Pancreas (tissue), 10 donors: Measurements from ENCODE around the gene BRIP1. TPM values are rescaled to one million over a fixed set of nuclear protein-coding genes. Genes with fewer than 3 reads are reported as not detected.
"Not testable (repeated sequence)": the region's sequence is repeated elsewhere in the genome, so short reads cannot be mapped to it uniquely, and the experiment has no call there.

Source experiments
- ATAC-seq, 4 donors: fragments of 200-7000 bp; cut with Tn5 transposase; one replicate each; pipeline versions ENCODE4 v1.8.0 to v1.9.1; 2020; ENCODE audit warnings: mild to moderate bottlenecking in 4 of 4, moderate library complexity in 4 of 4
- DNase-seq, 6 donors: peaks; one replicate each; pipeline ENCODE4 v3.0.0-alpha.2; 2020
- FAIRE-seq: peaks from 2 replicates; lab custom pipeline; 2012; peaks lifted over from hg19 to GRCh38; lab: Jason Lieb, UNC
- H3K27ac ChIP-seq, 4 donors: fragments of 200-600 bp; sonication (generic); 1 replicate in 3 of 4; 2 replicates in 1 of 4; pipeline versions ENCODE4 v1.5.0 to v1.8.0; 2020
- H3K27me3 ChIP-seq, 4 donors: fragments of 200-600 bp; one replicate each; pipeline ENCODE4 v1.8.0; 2021
- H3K36me3 ChIP-seq, 3 donors: fragments of 200-600 bp; sonication (generic) in 1 of 3; one replicate each; pipeline versions ENCODE4 v1.5.0 to v1.8.0; 2020 to 2021
- H3K4me1 ChIP-seq, 3 donors: fragments of 200-600 bp; one replicate each; pipeline ENCODE4 v1.8.0; 2021
- H3K4me3 ChIP-seq, 4 donors: fragments of 200-600 bp; sonication (generic) in 2 of 4; one replicate each; pipeline versions ENCODE4 v1.5.0 to v1.8.0; 2020 to 2021
- H3K9me3 ChIP-seq, 4 donors: fragments of 200-600 bp; one replicate each; pipeline ENCODE4 v1.8.0; 2021
- WGBS, 2 donors: extraction: QIAGEN DNeasy Blood & Tissue Kit; methylation state at CpG; one replicate each; pipeline ENCODE4 v1.1.7; 2013; 5-methylcytosine and 5-hydroxymethylcytosine counted together
- intact Hi-C, 3 donors: fragments of 100-400 bp; cut with DNase I; formaldehyde crosslinking; loops; one replicate each; pipeline versions ENCODE4 v1.11.1 to v1.14.2; 2022
- polyA plus RNA-seq, 2 donors: library from polyadenylated mRNA; stranded (reverse); fragments of 200-250 nt; gene quantifications; one replicate each; pipeline ENCODE4 v1.2.3, GENCODE V29; 2013
- total RNA-seq, 6 donors: library from RNA; stranded (reverse); fragmentation: NEBNext Ultra II Directional in 4 of 6; extraction: Animal tissue kit (Norgen Biotek cat#: 25700) in 4 of 6; gene quantifications; one replicate each; pipeline versions ENCODE4 v1.2.1 to v1.2.4, GENCODE V29; 2021 to 2023
- TF ChIP-seq, protein P1 (sequence below), 4 donors: fragments of 200-600 bp; sonication (generic) in 3 of 4; IDR thresholded peaks; one replicate each; pipeline versions ENCODE4 v1.5.0 to v1.8.0; 2021; ENCODE audit warnings: antibody characterized with exemption in 4 of 4
- donor health status: healthy with polysubstance abuse.
- donor health status: DM: no; HTN: no; CAD: no; lungs with moderate emphysema.
- donor health status: DM: no; HTN: no; CAD: no.
- donor health status: control.
- donor health status: control.
- donor health status: Bipolar disorder and iron deficiency.
- donor health status: DM: yes; HTN: yes; CAD: no.
- donor health status: DM: no; HTN: no; CAD: no.
- donor health status: DM: no; HTN: no; CAD: no.
- donor health status: DM: yes; HTN: yes; CAD: no.

The BRIP1 gene
- total and polyA plus RNA-seq, 8 donors: 0.09 to 0.59 (median 0.29) TPM

DNA sequence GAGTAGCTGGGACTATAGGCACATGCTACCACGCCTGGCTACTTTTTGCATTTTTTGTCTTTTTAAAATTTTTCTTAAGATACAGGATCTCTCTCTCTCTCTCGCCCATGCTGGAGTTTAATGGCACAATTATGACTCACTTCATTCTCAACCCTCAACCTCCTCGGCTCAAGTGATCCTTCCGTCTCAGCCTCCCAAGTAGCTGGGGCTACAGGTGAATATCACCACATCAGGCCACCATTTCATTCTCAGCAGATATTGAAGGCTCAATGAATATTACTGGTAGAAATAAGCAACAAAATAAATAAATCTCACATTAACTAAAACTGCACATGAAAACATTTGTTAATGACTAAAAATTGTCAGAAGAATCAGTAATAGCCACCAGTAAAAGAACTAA, 41.7 kb downstream of the BRIP1 start:
- WGBS, 2 donors: 96% methylated on average over 4 of the region's 4 CpGs
- no peaks in the 10 kb centered on the region for H3K36me3 ChIP-seq
- no peak for ATAC-seq
- TF ChIP-seq, protein P1, sequence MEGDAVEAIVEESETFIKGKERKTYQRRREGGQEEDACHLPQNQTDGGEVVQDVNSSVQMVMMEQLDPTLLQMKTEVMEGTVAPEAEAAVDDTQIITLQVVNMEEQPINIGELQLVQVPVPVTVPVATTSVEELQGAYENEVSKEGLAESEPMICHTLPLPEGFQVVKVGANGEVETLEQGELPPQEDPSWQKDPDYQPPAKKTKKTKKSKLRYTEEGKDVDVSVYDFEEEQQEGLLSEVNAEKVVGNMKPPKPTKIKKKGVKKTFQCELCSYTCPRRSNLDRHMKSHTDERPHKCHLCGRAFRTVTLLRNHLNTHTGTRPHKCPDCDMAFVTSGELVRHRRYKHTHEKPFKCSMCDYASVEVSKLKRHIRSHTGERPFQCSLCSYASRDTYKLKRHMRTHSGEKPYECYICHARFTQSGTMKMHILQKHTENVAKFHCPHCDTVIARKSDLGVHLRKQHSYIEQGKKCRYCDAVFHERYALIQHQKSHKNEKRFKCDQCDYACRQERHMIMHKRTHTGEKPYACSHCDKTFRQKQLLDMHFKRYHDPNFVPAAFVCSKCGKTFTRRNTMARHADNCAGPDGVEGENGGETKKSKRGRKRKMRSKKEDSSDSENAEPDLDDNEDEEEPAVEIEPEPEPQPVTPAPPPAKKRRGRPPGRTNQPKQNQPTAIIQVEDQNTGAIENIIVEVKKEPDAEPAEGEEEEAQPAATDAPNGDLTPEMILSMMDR (IDR thresholded peaks at IDR 0.05): no peak
- H3K4me3 ChIP-seq: no peak overlapping the region
- no peaks in the 10 kb centered on the region for H3K27me3 ChIP-seq
- H3K27ac ChIP-seq: no peak overlapping the region
- intact Hi-C loops: no loop called here
- H3K9me3 ChIP-seq: no peaks in the 10 kb centered on the region
- no peak for FAIRE-seq
- no peaks in the 10 kb centered on the region for H3K4me1 ChIP-seq
- no peak for DNase-seq

DNA sequence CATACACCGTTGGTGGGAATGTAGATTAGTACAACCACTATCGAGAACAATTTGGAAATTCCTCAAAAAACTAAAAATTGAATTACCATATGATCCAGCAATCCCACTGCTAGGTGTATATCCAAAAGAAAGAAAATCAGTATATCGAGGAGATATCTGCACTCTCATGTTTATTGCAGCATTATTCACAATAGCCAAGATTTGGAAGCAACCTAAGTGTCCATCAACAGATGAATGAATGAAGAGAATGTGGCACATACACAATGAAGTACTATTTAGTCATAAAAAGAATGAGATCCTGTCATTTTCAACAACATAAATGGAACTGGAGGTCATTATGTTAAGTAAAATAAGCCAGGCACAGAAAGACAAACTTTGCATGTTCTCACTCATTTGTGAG, 44.1 kb downstream of the BRIP1 start:
- not testable (repeated sequence) for ATAC-seq

DNA sequence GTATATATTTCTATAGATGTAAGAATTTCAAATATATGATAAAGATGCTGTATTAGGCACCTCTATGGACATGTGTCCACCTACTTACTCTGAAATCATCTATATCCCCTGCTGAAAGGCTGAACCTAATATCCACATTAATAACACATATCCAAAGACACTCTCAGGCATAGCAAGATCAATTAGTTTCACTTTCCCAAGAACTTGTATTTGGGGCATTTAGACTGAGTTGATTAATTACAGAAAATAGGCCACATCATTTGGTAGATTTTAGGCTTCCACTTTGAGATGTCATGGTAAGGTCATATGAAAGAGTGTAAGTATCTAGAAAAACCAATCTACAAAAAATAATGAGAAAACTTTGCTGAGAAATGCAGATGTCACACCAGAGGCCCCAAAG, 45.1 kb downstream of the BRIP1 start:
- no peak overlapping the region for H3K4me3 ChIP-seq
- no peaks in the 10 kb centered on the region for H3K27me3 ChIP-seq
- H3K9me3 ChIP-seq: no peaks in the 10 kb centered on the region
- TF ChIP-seq, protein P1 (IDR thresholded peaks at IDR 0.05): no peak
- no peaks in the 10 kb centered on the region for H3K36me3 ChIP-seq
- FAIRE-seq (no peak), ATAC-seq (no peak), DNase-seq (no peak)
- H3K27ac ChIP-seq: no peak overlapping the region
- intact Hi-C loops: no loop called here
- H3K4me1 ChIP-seq: no peaks in the 10 kb centered on the region

More for the DNA sequence above, 44.1 kb downstream of the BRIP1 start:
- H3K36me3 ChIP-seq, DNase-seq, H3K9me3 ChIP-seq, H3K4me3 ChIP-seq, H3K27me3 ChIP-seq, intact Hi-C loops, H3K27ac ChIP-seq, FAIRE-seq, H3K4me1 ChIP-seq: not testable (repeated sequence)
- WGBS, 2 donors: 95 to 97% methylated on average over 3 of the region's 3 CpGs

DNA sequence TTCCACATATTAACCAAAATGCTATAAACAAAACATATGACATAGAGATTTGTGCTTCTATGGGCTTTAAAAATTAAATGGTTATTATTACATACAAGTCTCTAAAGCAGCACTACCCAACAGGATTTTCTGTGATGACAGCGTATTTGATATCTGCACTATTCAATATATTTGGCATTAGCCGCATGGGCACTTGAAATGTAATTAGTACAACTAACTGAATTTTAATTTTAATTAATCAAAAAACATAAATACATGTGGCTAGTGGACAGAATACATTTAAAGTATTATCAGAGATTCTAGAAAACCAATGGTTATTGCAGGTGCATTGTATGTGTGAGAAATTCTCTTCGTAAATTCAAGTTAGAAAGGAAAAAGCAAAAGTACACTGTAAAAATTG, 45.9 kb downstream of the BRIP1 start:
- DNase-seq: no peak
- TF ChIP-seq, protein P1 (IDR thresholded peaks at IDR 0.05): no peak
- intact Hi-C loops: no loop called here
- Histone ChIP-seq H3K27me3 (no peaks in the 10 kb centered on the region), H3K9me3 (no peaks in the 10 kb centered on the region), H3K27ac (no peak overlapping the region), H3K36me3 (no peaks in the 10 kb centered on the region), H3K4me1 (no peaks in the 10 kb centered on the region), H3K4me3 (no peak overlapping the region)
- 98 to 99% methylated on average over 3 of the region's 3 CpGs for WGBS, 2 donors
- FAIRE-seq: no peak
- ATAC-seq: no peak

DNA sequence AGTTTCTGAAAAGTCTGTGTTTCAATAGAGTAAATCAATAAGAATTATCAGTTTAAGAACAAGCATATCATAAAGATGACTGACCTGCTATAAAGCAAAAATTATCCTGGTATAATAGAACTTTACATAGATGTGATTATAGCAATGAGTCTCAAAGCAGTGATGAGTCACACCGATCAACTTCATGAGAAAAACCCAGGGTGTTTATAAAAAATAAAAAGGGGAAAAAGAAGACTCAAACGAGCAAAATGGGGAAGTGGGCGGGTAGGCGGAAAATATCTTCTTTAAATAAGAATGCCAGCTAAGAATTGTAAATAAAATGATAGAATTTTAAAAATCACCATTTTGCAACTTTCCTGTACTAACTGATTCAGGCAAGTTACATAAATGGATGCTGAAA, 46.8 kb downstream of the BRIP1 start:
- DNase-seq (no peak), ATAC-seq (no peak), FAIRE-seq (no peak)
- Histone ChIP-seq H3K9me3 (no peaks in the 10 kb centered on the region), H3K27ac (no peak overlapping the region), H3K4me1 (no peaks in the 10 kb centered on the region), H3K36me3 (no peaks in the 10 kb centered on the region), H3K27me3 (no peaks in the 10 kb centered on the region), H3K4me3 (no peak overlapping the region)
- TF ChIP-seq, protein P1 (IDR thresholded peaks at IDR 0.05): no peak
- intact Hi-C loops: no loop called here
- 64 to 69% methylated on average over 4 of the region's 4 CpGs for WGBS, 2 donors
